GM19438 (cell line): Measurements from ENCODE around the gene CDKAL1.

Source experiments
- ATAC-seq: cut with Tn5 transposase; IDR thresholded peaks from one replicate; pipeline ENCODE4 v1.9.1; 2021; ENCODE audit warnings: low read depth; ENCODE audit not compliant: unreplicated experiment

The CDKAL1 gene

DNA sequence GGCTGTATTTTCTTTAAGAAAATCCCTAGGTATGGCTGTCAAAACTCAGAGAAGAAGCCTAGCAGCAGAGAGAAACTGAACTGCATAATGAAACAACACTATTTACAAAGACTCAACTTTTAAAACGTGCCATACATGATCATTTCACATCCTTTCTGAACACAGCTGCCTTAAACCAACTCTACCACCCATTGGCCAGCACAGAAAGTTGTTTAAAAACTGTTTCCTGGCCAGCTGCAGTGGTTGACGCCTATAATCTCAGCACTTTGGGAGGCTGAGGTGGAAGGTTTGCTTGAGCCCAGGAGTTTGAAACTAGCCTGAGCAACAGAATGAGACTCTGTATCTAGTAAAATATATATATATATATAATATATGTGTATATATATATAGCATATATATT lies 722.9 kb downstream of the CDKAL1 start:
- no peak for ATAC-seq

DNA sequence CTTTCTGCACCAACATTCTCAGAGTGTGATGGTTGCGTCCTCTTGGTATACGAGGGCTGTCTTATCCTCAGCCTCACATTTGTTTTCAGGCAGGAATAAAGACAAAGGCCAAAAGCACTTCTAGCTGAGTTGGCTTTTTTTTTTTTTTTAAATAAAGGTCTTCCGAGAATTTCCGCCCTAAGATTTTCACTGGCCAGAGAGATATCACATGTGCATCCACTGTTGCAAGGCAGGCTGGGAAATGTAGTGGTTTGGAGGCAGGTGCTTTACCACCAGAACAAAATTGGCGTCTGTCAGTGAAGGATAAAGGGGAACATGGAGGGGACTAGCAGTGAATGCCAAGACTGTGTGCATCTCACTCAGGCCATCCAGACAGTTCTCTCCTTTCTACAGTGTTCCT lies 724.4 kb downstream of the CDKAL1 start:
- no peak for ATAC-seq

GRCh38 chr6:21259660-21260059 lies 725.4 kb downstream of the CDKAL1 start:
- ATAC-seq = no peak

GRCh38 chr6:21262504-21262903 lies 728.2 kb downstream of the CDKAL1 start:
- ATAC-seq = no peak

GRCh38 chr6:21263531-21264287 lies 729.5 kb downstream of the CDKAL1 start:
- peak; percentile 78 for ATAC-seq

DNA sequence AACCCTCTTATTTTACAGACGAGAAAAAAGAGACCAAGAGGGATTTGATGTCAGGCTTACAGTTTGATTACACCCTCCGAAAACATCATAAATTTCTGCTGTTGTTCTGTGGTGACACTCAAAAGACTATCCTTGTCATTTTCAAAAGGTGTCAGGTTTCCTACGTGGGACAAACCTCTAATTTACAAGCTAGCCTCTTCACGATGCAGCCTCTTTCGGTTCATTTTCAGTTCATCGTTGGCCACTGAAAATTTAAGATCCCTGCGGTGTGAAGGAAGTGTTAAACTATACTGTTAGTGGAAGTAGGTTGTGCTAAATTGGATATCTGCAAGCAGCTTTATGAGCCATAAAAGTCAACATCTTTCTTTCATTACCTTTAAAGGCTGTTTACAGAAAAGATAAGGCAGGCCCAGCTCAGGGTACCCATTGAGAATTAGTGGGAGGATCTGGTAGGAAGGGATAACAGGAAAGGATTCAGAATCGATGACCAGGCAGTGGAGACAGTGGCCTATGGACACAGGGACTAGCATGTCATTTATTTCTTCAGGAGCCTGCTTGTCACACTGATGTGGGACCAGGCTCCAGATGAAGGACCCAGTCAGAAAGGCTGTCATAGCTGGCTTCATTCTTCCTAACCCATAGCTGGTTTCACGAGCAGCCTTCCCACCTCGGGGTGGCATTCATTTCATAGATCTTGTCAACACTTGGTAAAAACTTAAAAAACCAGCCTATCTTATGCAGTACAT lies 730.2 kb downstream of the CDKAL1 start:
- peak; percentile 25 for ATAC-seq

DNA sequence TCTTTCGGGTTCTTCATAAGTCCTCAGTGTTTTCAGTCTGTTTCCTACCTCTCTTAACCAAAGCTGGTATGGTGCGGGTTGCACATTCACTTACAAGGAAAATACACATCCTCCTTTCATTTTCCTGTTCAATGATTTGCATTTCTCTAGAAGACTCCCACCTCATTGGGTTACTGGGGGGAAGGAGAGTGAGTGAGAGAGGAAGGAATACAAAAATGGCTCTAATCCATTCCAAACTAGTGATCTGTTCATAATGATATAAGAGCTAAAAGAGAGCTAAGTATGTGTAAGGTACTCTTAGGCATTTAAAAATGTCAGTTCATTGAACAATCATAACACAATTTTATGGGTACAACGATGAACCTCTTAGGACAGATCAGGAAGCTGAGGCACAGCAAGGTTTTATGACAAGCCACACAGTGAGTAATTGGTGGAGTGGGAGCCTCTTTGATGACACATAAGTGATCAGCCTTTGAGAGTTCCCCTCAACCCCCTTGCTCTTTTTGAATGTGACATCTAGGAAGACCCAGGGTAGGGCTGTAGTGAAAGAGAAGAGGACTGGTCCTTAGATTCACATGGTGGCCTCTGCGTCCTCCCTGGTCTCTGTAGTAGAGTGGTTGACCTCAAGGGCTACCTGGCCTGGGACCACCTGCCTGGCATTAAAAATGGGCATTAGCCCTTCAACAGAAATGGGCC lies 730.9 kb downstream of the CDKAL1 start:
- no peak for ATAC-seq

DNA sequence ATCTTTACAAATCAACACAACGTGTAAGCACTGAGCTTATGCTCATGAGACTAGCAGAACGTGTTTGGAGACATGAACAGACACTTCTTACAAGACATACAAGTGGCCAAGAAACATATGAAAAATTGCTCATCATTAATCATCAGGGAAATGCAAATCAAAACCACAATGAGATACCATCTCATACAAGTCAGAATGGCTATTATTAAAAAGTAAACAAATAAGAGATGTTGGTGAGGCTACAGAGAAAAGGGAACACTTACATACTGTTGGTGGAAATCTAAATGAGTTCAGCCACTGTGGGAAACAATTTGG lies 731.4 kb downstream of the CDKAL1 start:
- no peak for ATAC-seq

GRCh38 chr6:21270636-21271201 lies 736.5 kb downstream of the CDKAL1 start:
- ATAC-seq = no peak

DNA sequence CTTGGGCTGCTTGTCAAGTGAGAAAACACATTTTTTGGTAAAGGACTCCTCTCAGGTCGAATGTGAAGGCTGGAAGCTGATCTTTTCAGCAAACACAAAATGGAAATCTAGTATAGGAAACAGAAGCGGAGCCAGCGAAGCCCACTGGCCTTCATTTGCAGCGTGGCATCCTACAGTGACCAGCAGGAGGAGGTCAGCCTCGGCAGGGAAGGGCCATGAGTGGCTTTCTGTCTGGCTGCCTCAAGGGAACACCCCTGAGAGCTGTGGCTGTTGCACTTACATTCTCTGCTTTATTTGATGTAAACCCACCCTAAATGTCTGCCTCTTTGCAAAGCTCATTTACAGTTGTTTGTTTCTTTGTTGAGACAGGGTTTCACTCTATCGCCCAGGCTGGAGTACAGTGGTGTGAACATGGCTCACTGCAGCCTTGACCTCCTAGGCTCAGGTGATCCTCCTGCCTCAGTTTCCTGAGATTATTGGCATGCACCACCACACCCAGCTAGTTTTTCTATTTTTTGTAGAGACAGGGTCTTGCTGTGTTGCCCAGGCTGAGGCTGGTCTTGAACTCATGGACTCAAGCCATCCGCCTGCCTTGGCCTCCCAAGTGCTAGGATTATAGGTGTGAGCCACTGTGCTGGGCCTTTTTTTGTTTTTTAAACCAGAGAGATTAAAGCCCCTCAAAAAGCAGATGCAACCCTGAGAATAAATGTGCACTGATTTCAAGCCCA lies 737.3 kb downstream of the CDKAL1 start:
- ATAC-seq = no peak

DNA sequence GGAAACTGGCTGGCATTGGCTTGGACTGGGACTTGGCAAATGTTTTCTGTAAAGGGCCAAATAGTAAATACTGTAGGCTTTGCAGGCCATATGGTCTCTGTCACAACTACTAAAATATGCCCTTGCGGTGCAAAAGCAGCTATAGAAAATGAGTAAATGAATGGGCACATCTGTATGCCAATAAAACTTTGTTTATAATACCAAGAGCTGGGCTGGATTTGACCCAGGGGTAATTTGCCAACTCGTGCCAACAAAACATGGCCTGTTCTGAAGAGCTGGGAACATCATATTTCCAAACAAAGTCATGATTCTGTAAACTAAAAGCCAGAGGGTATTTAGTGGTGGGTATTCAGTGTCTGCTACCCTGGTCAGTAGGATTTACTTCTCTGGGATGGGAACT lies 739.2 kb downstream of the CDKAL1 start:
- ATAC-seq = no peak

GRCh38 chr6:21274851-21275250 lies 740.6 kb downstream of the CDKAL1 start:
- no peak for ATAC-seq

DNA sequence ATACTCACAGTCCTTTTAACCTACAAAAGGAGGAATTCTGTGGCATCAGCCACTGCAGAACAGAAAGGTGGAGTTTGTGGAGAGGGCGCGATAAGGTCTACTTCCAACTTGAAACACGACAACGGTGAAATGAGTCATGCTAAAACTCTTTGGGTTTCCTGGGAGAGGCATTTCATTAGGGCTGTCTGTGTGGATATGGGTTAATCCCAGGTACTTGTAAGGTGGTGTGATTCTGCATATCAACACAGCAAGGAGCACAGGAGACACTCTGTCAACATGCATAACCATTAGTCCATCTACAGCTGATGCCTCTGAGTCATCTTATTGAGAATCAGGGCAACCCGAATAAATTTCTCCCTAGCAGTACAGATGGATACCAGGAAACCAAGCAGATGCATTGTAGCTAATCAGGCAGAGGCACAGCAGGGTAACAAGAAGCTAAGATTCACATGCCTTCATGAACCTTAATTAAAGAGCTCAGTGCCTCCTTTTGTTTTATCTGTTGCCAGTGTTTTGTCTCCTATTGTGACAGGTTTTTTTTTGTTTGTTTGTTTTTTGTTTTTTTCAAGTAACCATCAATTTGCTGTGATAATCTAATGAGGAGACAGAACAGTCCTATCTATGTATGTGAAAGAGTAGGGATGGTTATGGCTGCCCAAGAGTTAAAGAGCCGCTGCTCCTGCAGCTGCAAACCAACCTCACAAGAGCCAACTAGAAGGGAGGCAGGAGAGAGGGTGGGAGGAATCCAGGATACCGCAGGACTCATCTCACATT lies 743.5 kb downstream of the CDKAL1 start:
- ATAC-seq = no peak

DNA sequence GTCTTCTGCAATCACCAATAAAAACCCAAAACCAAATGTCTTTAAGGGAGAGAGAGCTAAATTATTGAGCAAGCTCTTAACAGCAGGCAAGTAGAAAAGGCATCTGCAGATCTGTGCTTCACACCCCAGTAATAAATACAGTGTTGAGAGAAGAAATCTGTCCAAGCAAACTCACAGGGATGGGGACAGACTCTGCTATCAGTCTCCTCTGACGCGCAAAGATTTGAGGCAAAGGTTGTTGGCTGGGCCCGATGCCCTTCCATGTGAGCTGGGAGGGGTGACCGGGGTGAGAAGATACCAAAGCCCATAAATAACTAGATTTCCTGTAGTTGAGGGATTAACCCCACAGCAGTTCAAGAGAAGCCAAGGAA lies 744.1 kb downstream of the CDKAL1 start:
- no peak for ATAC-seq

- ATAC-seq = no peak
These were observed 745.4 kb downstream of the CDKAL1 start for GRCh38 chr6:21279619-21280018.

DNA sequence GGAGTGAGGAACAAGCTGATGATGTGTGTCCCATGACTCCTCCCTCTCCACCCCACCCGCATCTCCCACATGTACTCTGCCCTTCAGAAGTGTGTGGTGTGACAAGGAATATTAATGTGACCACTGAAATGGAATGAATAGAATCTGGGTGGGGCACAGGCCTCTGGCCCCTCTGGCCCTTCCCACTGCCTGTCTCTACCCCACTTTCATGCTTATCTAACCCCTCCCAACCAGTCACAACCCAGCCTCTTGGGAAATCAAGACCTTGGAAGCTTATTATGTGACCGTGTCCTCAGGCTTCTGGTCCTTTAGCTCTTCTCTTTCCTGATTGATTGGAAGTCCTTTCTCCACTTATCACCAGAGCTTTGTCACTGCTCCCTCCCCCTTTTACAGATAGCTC lies 747.1 kb downstream of the CDKAL1 start:
- ATAC-seq = no peak
